Activated CD8-positive, alpha-beta T cell treated with anti-CD3 and anti-CD28 coated beads for 36 hours (primary cell): ENCODE measurements around the gene ETS1. TPM values are rescaled to one million over a fixed set of nuclear protein-coding genes. Genes with fewer than 3 reads are reported as not detected.

Source experiments
- ATAC-seq: fragments of 200-7000 bp; cut with Tn5 transposase; one replicate; pipeline ENCODE4 v1.10.0; 2021; ENCODE audit warnings: mild to moderate bottlenecking, moderate library complexity
- CTCF ChIA-PET: fragments of 350-600 bp; sonication (Branson Sonifier 250); formaldehyde crosslinking; loops from one replicate; lab custom pipeline; 2021; ENCODE audit warnings: antibody characterized with exemption; lab: Charles Lee
- POLR2A ChIA-PET: fragments of 350-600 bp; sonication (Branson Sonifier 250); formaldehyde crosslinking; loops from one replicate; lab custom pipeline; 2021; ENCODE audit warnings: antibody characterized with exemption; lab: Charles Lee
- DNase-seq: peaks from one replicate; pipeline ENCODE4 v3.0.0-alpha.2; 2020
- H3K27ac Mint-ChIP-seq: one replicate; pipeline ENCODE4 v1.8.0; 2021; ENCODE audit warnings: mild to moderate bottlenecking, mixed read lengths
- H3K27me3 Mint-ChIP-seq: one replicate; pipeline ENCODE4 v1.8.0; 2021; ENCODE audit warnings: mixed read lengths
- H3K36me3 Mint-ChIP-seq: one replicate; pipeline ENCODE4 v1.8.0; 2021; ENCODE audit warnings: low read depth, mixed read lengths
- H3K4me1 Mint-ChIP-seq: one replicate; pipeline ENCODE4 v1.8.0; 2021; ENCODE audit warnings: low read depth, mixed read lengths
- H3K4me3 Mint-ChIP-seq: one replicate; pipeline ENCODE4 v1.8.0; 2021; ENCODE audit warnings: mild to moderate bottlenecking, moderate library complexity, mixed read lengths
- H3K9me3 Mint-ChIP-seq: one replicate; pipeline ENCODE4 v1.8.0; 2021; ENCODE audit warnings: mixed read lengths
- intact Hi-C: fragments of 100-400 bp; cut with micrococcal nuclease; formaldehyde crosslinking; loops from one replicate; pipeline ENCODE4 v1.10.0; 2022
- total RNA-seq, 2 experiments: library from RNA; stranded (reverse); gene quantifications; one replicate each; pipeline ENCODE4 v1.2.3, GENCODE V29; 2021
- TF ChIP-seq, protein P1 (sequence below): fragments of 200-600 bp; IDR thresholded peaks from one replicate; pipeline ENCODE4 v1.8.0; 2022; ENCODE audit warnings: antibody characterized with exemption, mild to moderate bottlenecking

The ETS1 gene
- total RNA-seq, 2 experiments from 2014 or later, result 527 to 532 TPM

DNA sequence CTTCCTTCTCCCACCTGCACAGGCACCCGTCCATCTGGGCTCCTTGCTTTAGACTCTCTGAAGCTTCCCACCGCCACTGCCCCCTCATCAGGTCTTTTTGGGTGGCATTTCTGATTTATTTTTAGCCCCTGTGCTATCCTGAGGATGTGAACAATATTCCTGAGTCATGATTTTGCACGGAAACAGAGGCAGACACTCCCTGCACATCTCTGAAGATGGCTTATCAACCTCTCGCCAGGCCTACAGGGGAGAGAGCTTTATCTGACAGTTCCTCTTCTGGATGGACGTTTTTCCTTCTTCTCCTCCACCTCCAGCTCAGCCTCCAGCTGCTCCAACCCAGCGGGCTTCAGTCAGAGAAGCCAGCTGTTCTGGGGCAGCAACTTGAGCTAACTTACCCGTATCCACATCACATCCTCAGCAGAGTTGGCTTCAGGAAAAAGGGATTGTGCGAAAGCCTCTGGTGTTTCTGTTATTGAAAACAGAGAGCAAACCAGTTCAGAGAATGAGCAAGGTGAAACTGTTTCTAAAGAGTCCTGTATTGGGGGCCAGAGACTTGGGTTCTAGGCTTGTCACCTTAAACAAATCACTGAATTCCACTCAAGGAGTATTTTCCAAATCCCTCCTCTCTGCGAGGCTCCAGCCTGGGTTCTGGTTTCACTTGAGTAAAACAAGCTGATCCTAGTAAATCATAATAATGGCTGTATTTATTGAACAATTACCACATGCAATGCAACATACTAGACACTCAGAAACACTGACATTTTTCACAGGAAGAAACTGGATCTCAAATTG lies 33.1 kb upstream of the ETS1 start:
- Mint-ChIP-seq H3K36me3 (no peaks in the 10 kb centered on the region), H3K27ac (peak overlapping the region; percentile 80), H3K4me3 (no peak overlapping the region), H3K27me3 (no peaks in the 10 kb centered on the region), H3K9me3 (no peaks in the 10 kb centered on the region), H3K4me1 (peaks cover 75% of the 10 kb centered on the region)
- ChIA-PET POLR2A (interaction anchor here (0.9 to 7.4 kb wide), 9 partner anchors 8 to 187 kb away, joined by 3 to 78 read pairs (median 3); no protein-coding TSS in a partner anchor), CTCF (interaction anchor here (1.4 to 13.8 kb wide), 7 partner anchors 10 to 449 kb away, joined by 3 to 400 read pairs (median 7); no protein-coding TSS in a partner anchor)
- ATAC-seq (no peak), DNase-seq (no peak)
- intact Hi-C loops, result loop anchor here (10.0 kb wide), 1 partner anchor 296 kb away; no protein-coding TSS in a partner anchor
- TF ChIP-seq, protein P1, sequence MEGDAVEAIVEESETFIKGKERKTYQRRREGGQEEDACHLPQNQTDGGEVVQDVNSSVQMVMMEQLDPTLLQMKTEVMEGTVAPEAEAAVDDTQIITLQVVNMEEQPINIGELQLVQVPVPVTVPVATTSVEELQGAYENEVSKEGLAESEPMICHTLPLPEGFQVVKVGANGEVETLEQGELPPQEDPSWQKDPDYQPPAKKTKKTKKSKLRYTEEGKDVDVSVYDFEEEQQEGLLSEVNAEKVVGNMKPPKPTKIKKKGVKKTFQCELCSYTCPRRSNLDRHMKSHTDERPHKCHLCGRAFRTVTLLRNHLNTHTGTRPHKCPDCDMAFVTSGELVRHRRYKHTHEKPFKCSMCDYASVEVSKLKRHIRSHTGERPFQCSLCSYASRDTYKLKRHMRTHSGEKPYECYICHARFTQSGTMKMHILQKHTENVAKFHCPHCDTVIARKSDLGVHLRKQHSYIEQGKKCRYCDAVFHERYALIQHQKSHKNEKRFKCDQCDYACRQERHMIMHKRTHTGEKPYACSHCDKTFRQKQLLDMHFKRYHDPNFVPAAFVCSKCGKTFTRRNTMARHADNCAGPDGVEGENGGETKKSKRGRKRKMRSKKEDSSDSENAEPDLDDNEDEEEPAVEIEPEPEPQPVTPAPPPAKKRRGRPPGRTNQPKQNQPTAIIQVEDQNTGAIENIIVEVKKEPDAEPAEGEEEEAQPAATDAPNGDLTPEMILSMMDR, result no peak

GRCh38 chr11:128619540-128620308 lies 32.4 kb upstream of the ETS1 start:
- ATAC-seq (peak; percentile 11), DNase-seq (peak; percentile 34)
- Mint-ChIP-seq H3K27me3 (no peaks in the 10 kb centered on the region), H3K9me3 (no peaks in the 10 kb centered on the region), H3K27ac (peak overlapping the region; percentile 80), H3K4me3 (no peak overlapping the region), H3K4me1 (peaks cover 67% of the 10 kb centered on the region), H3K36me3 (no peaks in the 10 kb centered on the region)
- CTCF ChIA-PET, result interaction anchor here (1.4 to 2.7 kb wide), 6 partner anchors 9 to 448 kb away, joined by 3 to 10 read pairs (median 6); no protein-coding TSS in a partner anchor
- POLR2A ChIA-PET, result interaction anchor here (0.6 to 7.4 kb wide), 11 partner anchors 9 to 186 kb away, joined by 3 to 78 read pairs (median 3); no protein-coding TSS in a partner anchor
- TF ChIP-seq, protein P1, result no peak
- intact Hi-C loops, result loop anchor here (10.0 kb wide), 1 partner anchor 295 kb away; no protein-coding TSS in a partner anchor

GRCh38 chr11:128619007-128619406 lies 31.6 kb upstream of the ETS1 start:
- POLR2A ChIA-PET, result interaction anchor here (1.2 to 2.4 kb wide), 5 partner anchors 8 to 330 kb away, joined by 3 to 9 read pairs (median 4); no protein-coding TSS in a partner anchor
- no peaks in the 10 kb centered on the region for H3K9me3 Mint-ChIP-seq
- no peak for ATAC-seq
- peak overlapping the region; percentile 25 for H3K27ac Mint-ChIP-seq
- no peaks in the 10 kb centered on the region for H3K27me3 Mint-ChIP-seq
- no peak for DNase-seq
- no peaks in the 10 kb centered on the region for H3K36me3 Mint-ChIP-seq
- CTCF ChIA-PET, result interaction anchor here (0.7 to 2.7 kb wide), 5 partner anchors 9 to 447 kb away, joined by 3 to 10 read pairs (median 5); no protein-coding TSS in a partner anchor
- TF ChIP-seq, protein P1, result no peak
- peaks cover 60% of the 10 kb centered on the region for H3K4me1 Mint-ChIP-seq
- no peak overlapping the region for H3K4me3 Mint-ChIP-seq
- intact Hi-C loops, result no loop called here

- ChIA-PET CTCF (interaction anchor here (0.7 to 2.7 kb wide), 3 partner anchors 9 to 14 kb away, joined by 3 to 7 read pairs (median 3); no protein-coding TSS in a partner anchor), POLR2A (interaction anchor here (1.4 to 2.4 kb wide), 4 partner anchors 7 to 330 kb away, joined by 3 to 9 read pairs (median 6); no protein-coding TSS in a partner anchor)
- no peaks in the 10 kb centered on the region for H3K27me3 Mint-ChIP-seq
- DNase-seq, result no peak
- intact Hi-C loops, result no loop called here
- H3K4me1 Mint-ChIP-seq, result peaks cover 57% of the 10 kb centered on the region
- TF ChIP-seq, protein P1, result no peak
- H3K27ac Mint-ChIP-seq, result peak overlapping the region; percentile 11
- H3K4me3 Mint-ChIP-seq, result no peak overlapping the region
- H3K9me3 Mint-ChIP-seq, result no peaks in the 10 kb centered on the region
- no peak for ATAC-seq
- H3K36me3 Mint-ChIP-seq, result no peaks in the 10 kb centered on the region
Observed at GRCh38 chr11:128618603-128619002, 31.2 kb upstream of the ETS1 start.
